Measurements from ENCODE around the gene KNG1.

Gene KNG1

DNA sequence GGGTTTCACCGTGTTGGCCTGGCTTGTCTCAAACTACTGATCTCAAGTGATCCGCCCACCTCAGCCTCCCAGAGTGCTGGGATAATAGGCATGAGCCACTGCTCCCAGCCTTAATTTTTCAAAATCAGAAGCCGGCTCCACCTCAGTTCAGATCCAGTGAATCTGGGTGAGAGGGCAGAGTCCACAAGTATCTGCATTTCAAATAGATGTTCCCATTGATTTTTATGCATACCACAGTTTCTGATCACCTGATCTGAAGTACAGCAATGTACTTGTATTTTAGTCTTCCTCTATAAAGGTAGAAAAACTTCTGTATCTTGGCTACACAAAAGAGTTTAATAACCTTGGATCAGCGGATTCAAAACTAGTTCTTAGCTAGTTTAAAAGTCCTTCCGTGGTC, 62.0 kb downstream of the KNG1 start:
- no peak for DNase-seq (ENCODE audit: low read depth)

DNA sequence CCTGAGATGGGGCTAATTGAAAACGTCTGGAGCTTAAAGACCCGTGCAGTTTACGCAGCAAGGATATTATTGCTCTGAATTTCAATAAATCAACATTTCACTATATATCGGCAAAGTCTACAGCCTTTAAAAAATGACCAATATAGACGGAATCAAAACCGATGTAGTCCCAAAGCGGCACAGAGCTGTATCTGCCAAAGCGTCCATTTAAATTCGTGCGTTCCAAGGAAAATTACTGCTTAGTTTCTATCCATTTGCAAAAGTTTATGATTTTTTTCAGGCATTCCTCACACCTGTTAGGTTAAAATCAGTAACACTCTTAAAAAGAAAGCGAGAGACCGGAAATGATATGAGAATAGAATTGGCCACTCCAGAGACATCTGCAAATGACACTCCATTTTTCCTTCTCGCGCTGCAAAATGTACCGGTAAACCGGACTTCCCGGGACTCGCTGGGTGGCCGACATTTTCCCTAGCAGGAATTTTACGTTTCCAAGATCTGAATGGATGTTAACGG, 65.4 kb downstream of the KNG1 start:
- no peak for DNase-seq (ENCODE audit: low read depth)

DNA sequence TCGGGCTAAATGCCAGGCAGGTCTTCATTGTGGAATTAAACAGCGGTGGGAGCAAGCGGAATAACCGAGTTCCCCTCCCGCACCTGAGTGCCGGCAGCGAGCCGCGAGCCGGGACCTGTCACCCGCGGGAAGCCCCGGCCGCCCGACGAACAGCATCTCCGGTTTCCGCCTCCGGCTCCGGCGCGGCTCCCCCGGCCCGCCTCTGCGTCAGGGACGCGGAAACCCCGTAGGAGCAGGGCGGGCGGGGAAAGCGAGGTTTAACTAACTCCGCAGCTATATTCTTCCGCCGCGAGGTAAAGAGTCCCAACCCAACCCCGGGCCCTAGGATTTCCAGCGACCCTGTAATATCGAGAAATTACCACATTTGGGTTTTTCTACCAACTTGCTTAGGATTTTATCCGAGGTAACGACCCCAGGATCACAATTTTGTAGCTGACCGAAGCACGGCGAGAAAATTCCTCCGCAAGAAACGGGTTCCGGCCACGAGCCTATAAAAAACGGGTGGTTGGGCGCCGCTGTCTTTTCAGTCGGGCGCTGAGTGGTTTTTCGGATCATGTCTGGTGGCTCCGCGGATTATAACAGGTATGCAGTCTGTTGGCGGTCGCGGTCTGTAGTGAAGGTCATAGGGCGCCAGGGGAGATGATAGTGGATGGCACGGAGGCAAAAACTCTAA, 66.0 kb downstream of the KNG1 start, which contains the start of gene EIF4A2:
Gene EIF4A2, plus strand, starts transcription at position 520 of the 673 bp plus-strand sequence. Its CDS starts 34 bp downstream, at position 554.
- peak; percentile 89 for DNase-seq (ENCODE audit: low read depth)

DNA sequence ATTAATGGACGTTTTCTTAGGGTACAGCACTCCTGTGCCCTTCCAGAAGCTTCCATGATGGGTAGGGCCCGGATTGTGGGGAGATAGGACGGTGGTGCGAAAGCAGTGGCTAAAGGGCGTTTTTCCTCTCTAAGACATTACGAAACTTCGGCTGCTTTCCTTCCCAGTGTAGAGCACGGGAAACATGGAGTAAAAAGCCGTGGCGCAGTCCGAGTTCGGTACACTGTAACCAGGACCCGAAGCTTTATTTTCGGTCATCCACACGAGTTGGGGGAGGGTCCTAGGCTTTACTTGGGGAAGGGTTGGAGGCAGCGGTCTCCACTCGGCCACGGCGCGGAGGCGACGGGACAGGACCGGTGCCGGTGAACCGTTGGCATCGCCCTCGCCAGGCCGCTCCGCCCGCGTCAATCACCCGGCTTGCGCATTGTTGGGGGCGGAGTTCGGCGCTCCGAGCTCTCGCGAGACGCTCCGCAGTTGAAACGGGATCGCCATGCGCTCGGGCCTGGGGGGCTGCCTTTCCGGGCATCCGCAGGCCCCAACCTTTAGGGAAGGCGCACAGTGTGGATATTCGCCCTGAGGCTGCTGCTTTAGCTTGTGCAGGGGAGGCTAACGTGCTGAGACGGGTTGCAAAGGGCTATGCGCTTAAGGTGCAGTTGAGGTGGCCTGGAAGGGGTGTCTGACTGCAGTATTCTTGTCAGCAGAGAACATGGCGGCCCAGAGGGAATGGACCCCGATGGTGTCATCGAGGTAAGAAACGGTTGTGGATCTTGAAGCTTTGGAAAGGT, 66.8 kb downstream of the KNG1 start:
- peak; percentile 67 for DNase-seq (ENCODE audit: low read depth)

DNA sequence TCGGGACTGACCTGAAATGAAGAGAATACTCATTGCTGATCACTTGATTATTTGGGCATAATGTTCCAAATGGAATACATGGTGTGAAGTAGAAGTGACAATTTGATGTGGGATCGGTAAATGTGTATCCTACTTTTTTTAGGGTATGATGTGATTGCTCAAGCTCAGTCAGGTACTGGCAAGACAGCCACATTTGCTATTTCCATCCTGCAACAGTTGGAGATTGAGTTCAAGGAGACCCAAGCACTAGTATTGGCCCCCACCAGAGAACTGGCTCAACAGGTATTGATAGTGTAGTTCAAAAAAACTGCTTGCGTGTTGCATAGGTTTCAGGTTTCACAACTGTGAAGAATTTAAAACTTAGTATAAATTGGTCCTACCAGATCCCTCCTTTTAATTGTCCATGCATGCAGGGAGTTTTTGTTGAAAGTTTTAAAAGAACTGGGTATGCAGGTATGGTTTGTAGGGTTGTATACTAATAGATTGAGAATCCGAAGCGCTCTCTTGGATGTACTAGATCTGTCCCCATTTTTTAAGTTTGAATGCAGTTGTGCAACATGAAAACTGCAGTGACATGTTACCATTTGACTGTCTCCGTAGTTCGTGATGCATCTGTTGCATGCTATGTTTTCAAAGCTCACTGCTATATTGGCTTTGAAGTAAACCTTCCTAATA, 67.8 kb downstream of the KNG1 start:
- DNase-seq (ENCODE audit: low read depth), result no peak

DNA sequence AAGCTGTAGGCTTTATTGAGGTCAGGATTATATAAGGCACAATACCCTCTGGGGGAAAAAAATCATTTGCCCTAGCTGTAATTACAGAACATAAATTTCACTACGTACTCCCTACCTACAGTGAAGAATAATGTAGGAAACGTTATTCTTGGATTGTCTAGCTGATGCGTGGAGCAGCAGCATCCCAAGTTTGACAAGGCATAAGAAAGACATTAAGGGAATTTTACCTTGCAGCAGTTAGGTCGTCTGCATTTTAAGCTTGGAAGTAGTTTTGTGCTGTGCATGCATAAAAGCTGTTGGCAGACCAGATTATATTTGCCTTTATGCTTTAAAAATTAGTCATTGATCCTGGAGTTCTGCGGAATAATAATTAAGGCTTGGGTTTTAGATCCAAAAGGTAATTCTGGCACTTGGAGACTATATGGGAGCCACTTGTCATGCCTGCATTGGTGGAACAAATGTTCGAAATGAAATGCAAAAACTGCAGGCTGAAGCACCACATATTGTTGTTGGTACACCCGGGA, 68.4 kb downstream of the KNG1 start:
- no peak for DNase-seq (ENCODE audit: low read depth)

DNA sequence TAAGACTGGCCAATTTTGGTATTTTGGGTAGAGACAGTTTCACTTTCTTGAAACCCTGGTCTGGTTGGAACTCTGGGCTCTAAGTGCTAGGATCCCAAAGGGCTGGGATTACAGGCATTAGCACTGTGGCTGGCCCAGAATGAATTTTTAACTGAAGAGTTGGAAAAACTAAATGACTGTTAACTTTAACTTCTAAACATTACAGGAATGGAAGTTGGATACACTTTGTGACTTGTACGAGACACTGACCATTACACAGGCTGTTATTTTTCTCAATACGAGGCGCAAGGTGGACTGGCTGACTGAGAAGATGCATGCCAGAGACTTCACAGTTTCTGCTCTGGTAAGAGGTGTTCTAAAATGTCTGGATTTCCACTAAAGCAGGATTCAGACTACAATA, 69.8 kb downstream of the KNG1 start:
- no peak for DNase-seq (ENCODE audit: low read depth)

DNA sequence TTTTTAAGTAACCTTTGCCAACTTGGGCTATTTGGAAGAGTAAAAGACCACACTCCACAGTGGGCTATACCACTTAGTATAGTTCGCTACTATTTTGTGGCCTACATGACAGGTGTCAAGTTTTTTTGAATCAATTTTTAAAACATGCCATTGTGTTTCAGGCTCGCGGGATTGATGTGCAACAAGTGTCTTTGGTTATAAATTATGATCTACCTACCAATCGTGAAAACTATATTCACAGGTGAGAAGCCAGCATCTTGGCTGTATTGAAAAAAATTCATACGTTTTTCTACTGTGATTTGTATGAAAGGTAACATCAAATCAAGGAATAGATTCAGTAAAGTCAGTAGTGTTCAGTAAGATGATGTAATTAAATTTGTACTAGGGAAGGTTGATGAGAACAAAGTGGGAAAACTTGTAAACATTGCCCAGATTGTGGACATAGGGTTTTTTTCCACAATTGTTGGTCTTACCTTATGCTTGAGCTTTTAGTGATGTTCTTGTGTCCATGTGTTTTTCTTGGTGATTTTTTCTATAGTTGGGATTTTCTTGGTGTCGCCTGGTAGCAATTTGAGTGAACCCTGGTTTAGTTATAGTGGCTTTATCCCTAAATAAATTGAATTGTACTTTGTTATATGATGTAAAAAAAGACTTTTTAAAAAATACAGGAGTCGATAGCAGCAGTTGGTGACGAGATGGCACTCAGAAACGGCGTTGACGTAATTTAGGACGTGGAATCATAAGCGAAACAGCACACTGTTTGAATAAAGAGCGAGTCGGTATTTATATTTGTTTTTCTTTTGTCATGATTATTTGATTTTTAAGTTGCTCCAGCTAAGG, 70.7 kb downstream of the KNG1 start:
- no peak for DNase-seq (ENCODE audit: low read depth)

DNA sequence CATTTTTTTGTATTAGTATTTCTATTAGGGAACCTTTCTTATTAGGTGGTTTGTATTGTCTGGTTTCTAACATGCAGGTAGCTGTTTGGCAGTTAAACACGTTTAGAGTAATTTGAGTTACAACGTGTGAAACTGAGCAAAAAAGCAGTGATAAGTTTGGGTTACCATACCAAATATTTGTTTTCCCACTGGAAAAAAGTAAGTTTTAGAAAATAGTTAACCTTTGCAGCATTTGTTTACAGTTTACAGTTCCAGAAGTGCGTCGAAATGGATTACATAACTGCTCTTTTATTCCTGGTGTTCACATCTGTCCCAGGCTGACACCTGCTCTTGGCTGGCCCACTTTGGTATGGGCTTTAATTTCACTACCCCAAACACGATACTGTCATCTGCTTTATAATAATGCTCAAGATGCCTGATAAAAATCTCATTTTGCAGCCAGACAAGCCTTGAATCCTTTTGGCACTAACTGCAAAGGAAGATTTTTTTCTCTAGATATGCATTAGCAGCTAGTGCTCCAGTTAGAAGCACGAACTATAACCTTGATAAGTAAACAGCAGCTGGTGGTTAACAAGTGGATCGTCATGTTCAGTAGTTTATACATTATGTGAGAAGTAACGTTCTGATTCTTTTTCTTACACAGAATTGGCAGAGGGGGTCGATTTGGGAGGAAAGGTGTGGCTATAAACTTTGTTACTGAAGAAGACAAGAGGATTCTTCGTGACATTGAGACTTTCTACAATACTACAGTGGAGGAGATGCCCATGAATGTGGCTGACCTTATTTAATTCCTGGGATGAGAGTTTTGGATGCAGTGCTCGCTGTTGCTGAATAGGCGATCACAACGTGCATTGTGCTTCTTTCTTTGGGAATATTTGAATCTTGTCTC, 71.6 kb downstream of the KNG1 start:
- DNase-seq (ENCODE audit: low read depth), result no peak

DNA sequence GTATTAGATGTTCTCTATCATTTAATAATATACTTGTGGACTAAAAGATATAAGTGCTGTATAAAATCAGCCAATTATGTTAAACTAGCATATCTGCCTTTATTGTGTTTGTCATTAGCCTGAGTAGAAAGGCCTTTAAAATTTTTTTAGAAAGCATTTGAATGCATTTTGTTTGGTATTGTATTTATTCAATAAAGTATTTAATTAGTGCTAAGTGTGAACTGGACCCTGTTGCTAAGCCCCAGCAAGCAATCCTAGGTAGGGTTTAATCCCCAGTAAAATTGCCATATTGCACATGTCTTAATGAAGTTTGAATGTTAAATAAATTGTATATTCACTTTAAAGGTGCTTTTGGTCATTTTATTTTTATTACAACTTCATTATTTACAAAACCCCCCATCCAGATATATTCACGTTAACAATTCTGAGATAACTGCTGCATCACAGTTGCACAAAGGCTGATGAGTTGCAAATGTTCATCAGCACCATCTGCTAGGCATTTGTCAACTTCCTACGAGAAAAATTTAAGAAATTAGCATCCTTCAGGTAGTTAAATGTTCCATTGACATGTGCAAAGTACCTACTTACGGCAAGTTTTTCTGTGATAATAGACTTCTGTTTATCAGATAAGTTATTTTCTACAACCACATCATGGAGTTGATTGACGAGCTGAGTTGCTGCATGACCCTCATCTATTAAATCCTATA, 72.5 kb downstream of the KNG1 start:
- DNase-seq (ENCODE audit: low read depth), result no peak

DNA sequence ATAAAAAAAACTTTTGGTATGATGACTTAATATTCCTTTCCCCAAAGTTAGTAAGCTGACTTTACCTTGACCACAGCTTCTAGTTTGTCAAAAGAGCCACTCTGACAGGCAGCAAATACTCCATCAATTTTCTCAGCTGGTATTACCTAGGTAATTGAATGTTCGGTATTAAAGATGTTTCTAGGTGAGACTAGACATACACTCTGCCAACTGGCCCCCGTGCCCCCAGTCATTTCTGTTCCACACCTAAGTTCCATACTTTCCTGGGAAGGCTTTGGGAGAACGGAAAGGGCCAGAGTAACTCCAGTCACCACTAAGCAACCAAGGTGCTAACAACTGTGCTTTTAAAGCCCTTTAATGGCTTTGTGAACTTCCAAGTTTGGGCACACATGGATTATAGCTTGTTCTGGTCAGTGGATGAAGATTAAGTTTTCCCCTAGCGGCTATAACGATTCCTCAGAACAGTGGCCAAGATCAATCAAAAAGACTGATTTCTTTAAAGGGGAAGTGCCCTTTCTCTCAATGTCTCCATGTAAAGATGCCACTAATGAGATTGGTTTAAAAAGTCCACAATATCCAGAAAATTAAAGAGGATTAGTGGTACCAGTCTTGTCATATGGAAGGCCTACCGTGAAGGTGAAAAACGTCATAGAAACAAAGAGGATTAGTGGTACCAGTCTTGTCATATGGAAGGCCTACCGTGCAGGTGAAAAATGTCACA, 73.3 kb downstream of the KNG1 start:
- DNase-seq (ENCODE audit: low read depth), result no peak

All from T-helper 22 cell (primary cell).